Esophagus muscularis mucosa (tissue), 4 donors: ENCODE measurements around the gene HOTAIR.

Experiments
- CTCF ChIP-seq, 3 experiments: fragments of 200-600 bp in 2 of 3; fragments of 450-650 bp in 1 of 3; sonication (generic) in 2 of 3; IDR thresholded peaks; one replicate each; pipeline ENCODE4 v1.5.1; 2017 to 2019; ENCODE audit warnings: antibody characterized with exemption in 3 of 3, mild to moderate bottlenecking in 2 of 3, moderate library complexity in 1 of 3
- EP300 ChIP-seq: sonication (generic); formaldehyde crosslinking; IDR thresholded peaks from one replicate; pipeline ENCODE4 v1.6.1; 2017; ENCODE audit warnings: antibody characterized with exemption
- POLR2A ChIP-seq: fragments of 450-650 bp; IDR thresholded peaks from one replicate; pipeline ENCODE4 v1.6.1; 2017; ENCODE audit warnings: antibody characterized with exemption, moderate library complexity, mild to moderate bottlenecking, low read depth
- POLR2AphosphoS5 ChIP-seq, 2 donors: sonication (generic); formaldehyde crosslinking; IDR thresholded peaks; one replicate each; pipeline ENCODE4 v1.6.1; 2017; ENCODE audit warnings: antibody characterized with exemption in 2 of 2

GRCh38 chr12:54002278-54002914 lies 27.6 kb upstream of the HOTAIR start:
- TF ChIP-seq POLR2AphosphoS5 (IDR thresholded peaks at IDR 0.05) (no peak), POLR2A (no peak), CTCF (IDR thresholded peaks at IDR 0.05) (no peak), EP300 (no peak)
